ENCODE measurements around the gene PDZRN3.

PDZRN3 gene

GRCh38 chr3:73493543-73494308 is 131.0 kb downstream of the PDZRN3 start:
- H3K4me3 ChIP-seq (ENCODE audit: low read depth, low read length) = no peak overlapping the region
- TF ChIP-seq CTCF (IDR thresholded peaks at IDR 0.05; ENCODE audit: low read depth, low read length) = no peak
- DNase-seq (ENCODE audit: low read depth, low spot score) = peak; percentile 80

GRCh38 chr3:73492186-73492585 is 132.6 kb downstream of the PDZRN3 start:
- in situ Hi-C loops (cut with HindIII; ENCODE audit: low sequenced_read_pairs) = no loop called here
- H3K4me3 ChIP-seq (ENCODE audit: low read depth, low read length) = no peak overlapping the region
- TF ChIP-seq CTCF (IDR thresholded peaks at IDR 0.05; ENCODE audit: low read depth, low read length) = no peak
- no peak for DNase-seq (ENCODE audit: low read depth, low spot score)

More at GRCh38 chr3:73493543-73494308, 131.0 kb downstream of the PDZRN3 start:
- in situ Hi-C loops (cut with HindIII; ENCODE audit: low sequenced_read_pairs) = no loop called here

GRCh38 chr3:73491287-73491662 is 133.5 kb downstream of the PDZRN3 start:
- DNase-seq (ENCODE audit: low read depth, low spot score) = no peak
- in situ Hi-C loops (cut with HindIII; ENCODE audit: low sequenced_read_pairs) = no loop called here
- TF ChIP-seq CTCF (IDR thresholded peaks at IDR 0.05; ENCODE audit: low read depth, low read length) = no peak
- H3K4me3 ChIP-seq (ENCODE audit: low read depth, low read length) = no peak overlapping the region

GRCh38 chr3:73490453-73491286 is 134.1 kb downstream of the PDZRN3 start:
- in situ Hi-C loops (cut with HindIII; ENCODE audit: low sequenced_read_pairs) = no loop called here
- DNase-seq (ENCODE audit: low read depth, low spot score) = peak; percentile 93
- no peak overlapping the region for H3K4me3 ChIP-seq (ENCODE audit: low read depth, low read length)
- no peak for TF ChIP-seq CTCF (IDR thresholded peaks at IDR 0.05; ENCODE audit: low read depth, low read length)

GRCh38 chr3:73485877-73486330 is 138.8 kb downstream of the PDZRN3 start:
- DNase-seq (ENCODE audit: low read depth, low spot score) = no peak
- no peak overlapping the region for H3K4me3 ChIP-seq (ENCODE audit: low read depth, low read length)
- TF ChIP-seq CTCF (IDR thresholded peaks at IDR 0.05; ENCODE audit: low read depth, low read length) = no peak
- in situ Hi-C loops (cut with HindIII; ENCODE audit: low sequenced_read_pairs) = no loop called here

GRCh38 chr3:73484656-73485248 is 140.0 kb downstream of the PDZRN3 start:
- H3K4me3 ChIP-seq (ENCODE audit: low read depth, low read length) = no peak overlapping the region
- TF ChIP-seq CTCF (IDR thresholded peaks at IDR 0.05; ENCODE audit: low read depth, low read length) = no peak
- in situ Hi-C loops (cut with HindIII; ENCODE audit: low sequenced_read_pairs) = no loop called here
- peak; percentile 23 for DNase-seq (ENCODE audit: low read depth, low spot score)
